SK-N-SH treated with all-trans-retinoic acid at 6 μM for 48 hours (cell line): Measurements from ENCODE around the gene FGF6.

ENCODE experiments used
- ATAC-seq: fragments of 200-7000 bp; cut with Tn5 transposase; 3 replicates; pipeline ENCODE4 v1.9.1; 2020; ENCODE audit warnings: mild to moderate bottlenecking, moderate library complexity
- CREB5 ChIP-seq: fragments of 250-450 bp; sonication (Bioruptor Pico); IDR thresholded peaks from 2 replicates; pipeline ENCODE4 v1.5.1; 2020; ENCODE audit warnings: low read depth, mild to moderate bottlenecking, moderate library complexity
- CSDC2 ChIP-seq: fragments of 250-450 bp; sonication (Bioruptor Pico); IDR thresholded peaks from 2 replicates; pipeline ENCODE4 v1.5.0; 2020; ENCODE audit warnings: mild to moderate bottlenecking, moderate library complexity
- ESRRG ChIP-seq: fragments of 250-450 bp; sonication (Bioruptor Pico); IDR thresholded peaks from 2 replicates; pipeline ENCODE4 v1.6.1; 2021; ENCODE audit warnings: mild to moderate bottlenecking
- ISL1 ChIP-seq: fragments of 250-450 bp; sonication (Bioruptor Pico); IDR thresholded peaks from 2 replicates; pipeline ENCODE4 v2.1.2; 2022; ENCODE audit warnings: mild to moderate bottlenecking, moderate library complexity
- OSR1 ChIP-seq: fragments of 250-450 bp; sonication (Bioruptor Pico); IDR thresholded peaks from 2 replicates; pipeline ENCODE4 v1.8.0; 2022; ENCODE audit warnings: moderate library complexity, mild to moderate bottlenecking, inconsistent platforms
- RARB ChIP-seq: fragments of 250-450 bp; sonication (Bioruptor Pico); IDR thresholded peaks from 2 replicates; pipeline ENCODE4 v1.8.0; 2021; ENCODE audit warnings: mild to moderate bottlenecking, moderate library complexity
- SNAI2 ChIP-seq: fragments of 250-450 bp; sonication (Bioruptor Pico); IDR thresholded peaks from 2 replicates; pipeline ENCODE4 v1.5.0; 2020; ENCODE audit warnings: mild to moderate bottlenecking, moderate library complexity
- TCF4 ChIP-seq: fragments of 250-450 bp; sonication (Bioruptor Pico); IDR thresholded peaks from 2 replicates; pipeline ENCODE4 v1.8.0; 2021; ENCODE audit warnings: mild to moderate bottlenecking, moderate library complexity, borderline replicate concordance
- TOX ChIP-seq: fragments of 250-450 bp; sonication (Bioruptor Pico); IDR thresholded peaks from 2 replicates; pipeline ENCODE4 v1.8.0; 2021; ENCODE audit warnings: mild to moderate bottlenecking, moderate library complexity, borderline replicate concordance
- ZC3H10 ChIP-seq: fragments of 250-450 bp; sonication (Bioruptor Pico); IDR thresholded peaks from 2 replicates; pipeline ENCODE4 v1.5.1; 2021; ENCODE audit warnings: mild to moderate bottlenecking, moderate library complexity
- ZFP30 ChIP-seq: fragments of 450-650 bp; formaldehyde crosslinking; IDR thresholded peaks from 2 replicates; pipeline ENCODE4 v1.5.0; 2022; ENCODE audit warnings: mild to moderate bottlenecking, moderate library complexity
- ZNF565 ChIP-seq: fragments of 450-650 bp; formaldehyde crosslinking; conservative IDR thresholded peaks from 2 replicates; pipeline ENCODE4 v1.5.0; 2020; ENCODE audit warnings: low read depth, mild to moderate bottlenecking, moderate library complexity
- ZNF70 ChIP-seq: fragments of 450-650 bp; formaldehyde crosslinking; IDR thresholded peaks from 2 replicates; pipeline ENCODE4 v1.5.0; 2020; ENCODE audit warnings: mild to moderate bottlenecking, moderate library complexity
- ZNF8 ChIP-seq: fragments of 450-650 bp; formaldehyde crosslinking; IDR thresholded peaks from 2 replicates; pipeline ENCODE4 v1.5.0; 2020; ENCODE audit warnings: mild to moderate bottlenecking, moderate library complexity
- TF ChIP-seq, protein P1 (sequence below): fragments of 250-450 bp; sonication (Bioruptor Pico); IDR thresholded peaks from 2 replicates; pipeline ENCODE4 v1.5.0; 2020; ENCODE audit warnings: mild to moderate bottlenecking, moderate library complexity
- TF ChIP-seq, protein P2 (sequence below): fragments of 250-450 bp; sonication (Bioruptor Pico); IDR thresholded peaks from 2 replicates; pipeline ENCODE4 v1.5.1; 2021; ENCODE audit warnings: mild to moderate bottlenecking, moderate library complexity

The FGF6 gene

DNA sequence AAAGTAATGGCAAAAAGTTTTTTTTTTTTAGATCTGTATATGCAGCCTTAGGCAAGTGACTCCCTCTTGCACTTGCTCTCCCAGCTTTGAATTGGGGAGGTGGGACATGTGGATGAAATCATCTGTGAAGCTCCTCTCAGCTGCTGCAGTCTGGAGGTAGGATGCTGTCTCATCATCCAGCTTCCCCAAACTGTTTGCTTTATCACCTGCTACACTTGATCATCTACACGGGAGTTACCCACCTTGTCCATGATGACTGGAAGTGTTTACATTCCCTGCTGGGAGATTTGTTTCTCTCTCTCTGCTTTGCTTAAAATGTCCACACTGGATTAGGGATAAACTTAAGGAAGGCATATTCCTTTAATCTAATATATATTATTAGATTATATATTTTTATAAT is 57.6 kb downstream of the FGF6 start:
- TF ChIP-seq, protein P1, sequence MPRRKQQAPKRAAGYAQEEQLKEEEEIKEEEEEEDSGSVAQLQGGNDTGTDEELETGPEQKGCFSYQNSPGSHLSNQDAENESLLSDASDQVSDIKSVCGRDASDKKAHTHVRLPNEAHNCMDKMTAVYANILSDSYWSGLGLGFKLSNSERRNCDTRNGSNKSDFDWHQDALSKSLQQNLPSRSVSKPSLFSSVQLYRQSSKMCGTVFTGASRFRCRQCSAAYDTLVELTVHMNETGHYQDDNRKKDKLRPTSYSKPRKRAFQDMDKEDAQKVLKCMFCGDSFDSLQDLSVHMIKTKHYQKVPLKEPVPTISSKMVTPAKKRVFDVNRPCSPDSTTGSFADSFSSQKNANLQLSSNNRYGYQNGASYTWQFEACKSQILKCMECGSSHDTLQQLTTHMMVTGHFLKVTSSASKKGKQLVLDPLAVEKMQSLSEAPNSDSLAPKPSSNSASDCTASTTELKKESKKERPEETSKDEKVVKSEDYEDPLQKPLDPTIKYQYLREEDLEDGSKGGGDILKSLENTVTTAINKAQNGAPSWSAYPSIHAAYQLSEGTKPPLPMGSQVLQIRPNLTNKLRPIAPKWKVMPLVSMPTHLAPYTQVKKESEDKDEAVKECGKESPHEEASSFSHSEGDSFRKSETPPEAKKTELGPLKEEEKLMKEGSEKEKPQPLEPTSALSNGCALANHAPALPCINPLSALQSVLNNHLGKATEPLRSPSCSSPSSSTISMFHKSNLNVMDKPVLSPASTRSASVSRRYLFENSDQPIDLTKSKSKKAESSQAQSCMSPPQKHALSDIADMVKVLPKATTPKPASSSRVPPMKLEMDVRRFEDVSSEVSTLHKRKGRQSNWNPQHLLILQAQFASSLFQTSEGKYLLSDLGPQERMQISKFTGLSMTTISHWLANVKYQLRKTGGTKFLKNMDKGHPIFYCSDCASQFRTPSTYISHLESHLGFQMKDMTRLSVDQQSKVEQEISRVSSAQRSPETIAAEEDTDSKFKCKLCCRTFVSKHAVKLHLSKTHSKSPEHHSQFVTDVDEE (CRISPR knock-in tag), result no peak
- no peak for TF ChIP-seq CREB5
- TF ChIP-seq OSR1, result no peak
- no peak for TF ChIP-seq ZC3H10 (CRISPR knock-in tag)
- no peak for TF ChIP-seq ESRRG
- no peak for TF ChIP-seq CSDC2 (CRISPR knock-in tag)
- TF ChIP-seq SNAI2 (CRISPR knock-in tag), result no peak
- TF ChIP-seq, all 23 proteins: peak for 0
- ATAC-seq, result no peak

DNA sequence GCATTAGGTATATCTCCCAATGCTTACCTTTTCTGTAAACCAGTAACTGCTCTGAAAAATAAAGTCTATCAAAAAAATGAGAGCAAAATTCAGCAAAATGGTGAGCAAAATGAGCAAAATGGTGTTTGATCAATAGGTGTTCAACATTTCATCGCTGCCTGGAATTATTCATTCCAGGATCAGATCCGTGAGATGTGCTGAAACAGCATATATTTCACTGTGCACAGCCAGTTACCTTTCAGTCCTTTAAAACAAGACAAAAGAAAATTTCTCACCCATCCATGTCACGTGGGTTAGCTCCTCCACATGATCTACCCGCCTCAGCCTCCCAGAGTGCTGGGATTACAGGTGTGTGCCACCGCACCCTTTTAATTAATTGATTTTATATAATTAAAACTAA is 58.0 kb downstream of the FGF6 start:
- TF ChIP-seq, protein P2, sequence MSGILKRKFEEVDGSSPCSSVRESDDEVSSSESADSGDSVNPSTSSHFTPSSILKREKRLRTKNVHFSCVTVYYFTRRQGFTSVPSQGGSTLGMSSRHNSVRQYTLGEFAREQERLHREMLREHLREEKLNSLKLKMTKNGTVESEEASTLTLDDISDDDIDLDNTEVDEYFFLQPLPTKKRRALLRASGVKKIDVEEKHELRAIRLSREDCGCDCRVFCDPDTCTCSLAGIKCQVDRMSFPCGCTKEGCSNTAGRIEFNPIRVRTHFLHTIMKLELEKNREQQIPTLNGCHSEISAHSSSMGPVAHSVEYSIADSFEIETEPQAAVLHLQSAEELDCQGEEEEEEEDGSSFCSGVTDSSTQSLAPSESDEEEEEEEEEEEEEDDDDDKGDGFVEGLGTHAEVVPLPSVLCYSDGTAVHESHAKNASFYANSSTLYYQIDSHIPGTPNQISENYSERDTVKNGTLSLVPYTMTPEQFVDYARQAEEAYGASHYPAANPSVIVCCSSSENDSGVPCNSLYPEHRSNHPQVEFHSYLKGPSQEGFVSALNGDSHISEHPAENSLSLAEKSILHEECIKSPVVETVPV (CRISPR knock-in tag), result no peak
- TF ChIP-seq RARB (CRISPR knock-in tag) (no peak), TOX (no peak), ZFP30 (no peak), CSDC2 (CRISPR knock-in tag) (no peak), ESRRG (no peak), ZNF8 (CRISPR knock-in tag) (no peak), ISL1 (CRISPR knock-in tag) (no peak)
- ATAC-seq, result no peak

- TF ChIP-seq ZNF565 (CRISPR knock-in tag), result no peak
- 0 out of 2 replicates have a peak, but pooled peaks have one; percentile 75 for TF ChIP-seq ZNF70 (CRISPR knock-in tag)
- peak; percentile 73; the same call in 1 of the 2 replicates for TF ChIP-seq TCF4 (CRISPR knock-in tag)
- ATAC-seq, result no peak; the same call in 2 of the 3 replicates
Measured at GRCh38 chr12:4386801-4387200, 58.8 kb downstream of the FGF6 start.
